GM12865 (cell line): ENCODE results near the gene KCNQ4.

Source experiments
- DNase-seq: peaks from one replicate; pipeline ENCODE4 v3.0.0; 2010; ENCODE audit warnings: low read depth
- H3K4me3 ChIP-seq: 2 replicates; pipeline ENCODE4 v1.5.1; 2011; ENCODE audit warnings: mild to moderate bottlenecking, low read depth, low read length, control low read depth
- TF ChIP-seq, protein P1 (sequence below): IDR thresholded peaks from 2 replicates; pipeline ENCODE4 v1.5.1; 2011; ENCODE audit warnings: low read length, control low read depth, low read depth, inconsistent platforms; ENCODE audit not compliant: insufficient read depth; ENCODE audit errors: missing control alignments

The KCNQ4 gene

DNA sequence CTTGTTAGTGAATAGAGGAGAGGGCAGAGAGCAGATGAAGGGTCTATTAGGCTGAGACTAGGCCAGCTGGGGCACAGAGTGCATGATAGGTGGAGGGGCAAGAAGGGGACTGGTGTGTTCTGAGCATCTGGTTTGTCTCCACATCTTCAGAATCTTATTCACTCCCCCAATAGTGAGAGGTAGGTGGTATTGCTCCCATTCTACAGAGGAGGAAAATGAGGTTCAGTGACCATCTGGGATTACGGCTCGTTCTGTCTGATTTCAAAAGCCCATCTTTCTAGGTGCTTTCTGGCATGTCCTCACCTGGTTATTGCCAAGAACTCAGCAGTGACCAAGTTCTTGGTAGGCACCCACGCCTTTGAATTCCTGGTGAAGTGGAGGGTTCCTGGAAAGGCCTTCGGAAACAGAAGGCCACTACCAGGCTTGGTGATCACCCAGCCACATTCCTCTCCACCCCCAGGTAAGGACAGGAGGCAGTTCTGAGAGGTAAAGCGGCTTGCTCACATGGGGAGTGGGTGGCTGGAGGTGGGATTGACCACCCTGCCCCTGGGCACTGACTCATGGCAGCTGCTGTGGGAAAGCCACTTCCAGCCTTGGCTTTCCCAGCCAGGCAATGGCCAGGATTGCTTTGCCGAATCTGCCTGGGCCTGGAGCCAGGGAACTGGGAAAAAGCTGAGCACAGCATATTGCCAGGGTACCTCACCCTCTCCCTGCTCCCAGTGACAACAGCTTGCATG is 97.4 kb downstream of the KCNQ4 start:
- TF ChIP-seq, protein P1, sequence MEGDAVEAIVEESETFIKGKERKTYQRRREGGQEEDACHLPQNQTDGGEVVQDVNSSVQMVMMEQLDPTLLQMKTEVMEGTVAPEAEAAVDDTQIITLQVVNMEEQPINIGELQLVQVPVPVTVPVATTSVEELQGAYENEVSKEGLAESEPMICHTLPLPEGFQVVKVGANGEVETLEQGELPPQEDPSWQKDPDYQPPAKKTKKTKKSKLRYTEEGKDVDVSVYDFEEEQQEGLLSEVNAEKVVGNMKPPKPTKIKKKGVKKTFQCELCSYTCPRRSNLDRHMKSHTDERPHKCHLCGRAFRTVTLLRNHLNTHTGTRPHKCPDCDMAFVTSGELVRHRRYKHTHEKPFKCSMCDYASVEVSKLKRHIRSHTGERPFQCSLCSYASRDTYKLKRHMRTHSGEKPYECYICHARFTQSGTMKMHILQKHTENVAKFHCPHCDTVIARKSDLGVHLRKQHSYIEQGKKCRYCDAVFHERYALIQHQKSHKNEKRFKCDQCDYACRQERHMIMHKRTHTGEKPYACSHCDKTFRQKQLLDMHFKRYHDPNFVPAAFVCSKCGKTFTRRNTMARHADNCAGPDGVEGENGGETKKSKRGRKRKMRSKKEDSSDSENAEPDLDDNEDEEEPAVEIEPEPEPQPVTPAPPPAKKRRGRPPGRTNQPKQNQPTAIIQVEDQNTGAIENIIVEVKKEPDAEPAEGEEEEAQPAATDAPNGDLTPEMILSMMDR, result no peak
- no peak overlapping the region for H3K4me3 ChIP-seq
- DNase-seq, result no peak

DNA sequence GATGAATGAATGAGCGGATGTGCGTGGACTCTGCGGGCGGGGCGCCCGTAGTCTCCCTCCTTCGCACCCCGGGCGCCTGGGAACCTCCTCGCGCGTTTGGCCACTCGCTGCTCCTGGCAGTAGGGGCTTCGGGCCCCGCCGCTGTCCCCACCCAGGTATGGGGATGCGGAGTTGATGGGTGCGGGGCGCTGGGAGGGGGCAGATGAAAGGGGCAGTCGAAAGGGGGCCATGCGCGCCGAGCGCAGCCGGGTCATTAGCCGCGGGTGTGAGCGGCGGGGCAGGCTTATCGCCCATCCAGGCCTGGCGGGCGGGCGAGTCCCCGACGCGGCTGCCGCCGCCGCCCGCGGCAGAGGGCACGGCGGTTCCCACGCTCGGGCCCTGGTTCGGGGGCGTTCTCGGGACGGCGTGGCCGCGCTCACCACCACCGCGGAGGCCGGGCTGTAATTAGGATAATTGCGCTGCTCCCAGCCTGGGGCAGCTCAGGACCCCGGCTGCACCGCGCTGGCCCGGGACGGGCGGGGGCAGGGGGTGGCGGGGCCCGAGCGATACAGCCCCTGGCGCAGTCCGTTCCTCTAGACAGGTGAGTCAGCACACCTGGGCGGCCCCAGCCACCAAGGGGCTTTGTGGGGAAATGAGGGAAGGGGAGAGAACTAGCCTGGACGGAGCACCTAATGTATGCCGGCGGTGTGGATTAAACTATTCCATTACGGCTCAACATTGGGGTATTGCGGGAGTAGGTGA is 100.6 kb downstream of the KCNQ4 start:
- TF ChIP-seq, protein P1, result no peak
- no peak overlapping the region for H3K4me3 ChIP-seq

DNA sequence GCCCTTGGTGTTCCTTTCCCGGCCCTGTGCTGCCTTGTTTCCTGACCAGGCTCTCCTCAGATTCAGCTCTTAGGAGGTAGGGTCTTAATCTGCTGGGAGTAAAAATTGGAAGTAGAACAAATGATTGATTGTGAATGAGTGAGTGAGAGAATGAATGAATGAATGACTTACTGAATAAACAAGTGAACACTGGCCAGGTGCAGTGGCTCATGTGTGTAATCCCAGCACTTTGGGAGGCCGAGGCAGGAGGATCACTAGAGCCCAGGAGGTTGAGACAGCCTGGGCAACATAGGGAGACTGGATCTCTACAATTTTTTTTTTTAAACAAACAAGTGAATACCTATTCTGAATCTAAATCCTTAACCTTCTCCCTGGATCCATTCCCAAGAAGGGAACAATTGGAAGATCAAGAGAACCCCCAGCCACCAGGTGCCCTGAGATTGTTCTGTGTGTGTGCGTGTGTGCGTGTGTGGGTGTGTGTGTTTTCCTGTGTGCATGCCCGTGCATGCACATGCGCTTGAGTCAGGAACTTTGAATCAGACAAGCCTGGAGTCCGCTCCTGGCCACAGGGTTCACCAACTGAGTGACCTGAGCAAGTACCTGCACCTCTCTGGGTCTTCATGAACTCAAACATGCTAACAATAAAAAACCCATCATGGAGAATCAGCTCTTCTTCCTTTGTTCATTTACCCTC is 102.9 kb downstream of the KCNQ4 start:
- TF ChIP-seq, protein P1, result no peak
- DNase-seq, result no peak
- no peak overlapping the region for H3K4me3 ChIP-seq

More for the DNA sequence above, 100.6 kb downstream of the KCNQ4 start:
- DNase-seq, result no peak

DNA sequence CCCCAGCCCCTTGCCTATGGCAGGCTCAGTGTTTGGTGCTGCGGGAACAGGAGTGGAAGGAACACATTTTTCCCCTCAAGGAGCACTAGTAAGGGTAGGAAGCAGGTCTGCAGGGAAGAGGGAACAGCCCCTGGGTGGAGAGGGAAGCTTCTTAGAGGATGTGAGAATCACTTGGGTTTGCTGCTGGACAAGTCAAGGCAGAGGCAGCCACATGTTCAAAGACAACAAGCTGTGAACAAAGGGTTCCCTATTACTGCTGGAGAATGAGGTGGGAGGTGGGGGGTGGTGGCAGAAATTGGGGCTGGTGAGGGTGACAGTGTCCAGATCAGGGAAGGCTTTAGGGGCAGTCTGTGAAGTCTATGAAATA is 103.4 kb downstream of the KCNQ4 start:
- TF ChIP-seq, protein P1, result no peak
- no peak for DNase-seq
- H3K4me3 ChIP-seq, result no peak overlapping the region

DNA sequence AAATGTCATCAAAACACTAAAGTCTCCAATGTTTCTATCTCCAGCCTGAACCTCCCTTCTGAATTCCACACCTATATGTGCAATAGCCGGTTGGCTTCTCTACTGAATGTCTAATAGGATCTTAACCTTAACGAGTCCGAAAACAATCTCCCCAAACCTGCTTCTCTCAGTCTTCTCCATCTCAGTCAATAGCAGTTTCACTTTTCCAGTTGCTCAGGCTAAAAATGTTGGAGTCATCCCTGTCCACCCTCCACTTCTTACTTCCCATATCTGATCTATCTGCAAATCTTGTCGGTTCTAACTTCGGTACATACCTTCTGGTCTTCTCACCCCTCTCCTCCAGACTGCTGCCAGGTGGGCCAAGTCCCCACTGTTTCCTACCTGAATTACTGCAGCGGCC is 104.1 kb downstream of the KCNQ4 start:
- no peak overlapping the region for H3K4me3 ChIP-seq
- DNase-seq, result no peak
- TF ChIP-seq, protein P1, result no peak
